ENCODE data around the gene ADCY7.

The ADCY7 gene

DNA sequence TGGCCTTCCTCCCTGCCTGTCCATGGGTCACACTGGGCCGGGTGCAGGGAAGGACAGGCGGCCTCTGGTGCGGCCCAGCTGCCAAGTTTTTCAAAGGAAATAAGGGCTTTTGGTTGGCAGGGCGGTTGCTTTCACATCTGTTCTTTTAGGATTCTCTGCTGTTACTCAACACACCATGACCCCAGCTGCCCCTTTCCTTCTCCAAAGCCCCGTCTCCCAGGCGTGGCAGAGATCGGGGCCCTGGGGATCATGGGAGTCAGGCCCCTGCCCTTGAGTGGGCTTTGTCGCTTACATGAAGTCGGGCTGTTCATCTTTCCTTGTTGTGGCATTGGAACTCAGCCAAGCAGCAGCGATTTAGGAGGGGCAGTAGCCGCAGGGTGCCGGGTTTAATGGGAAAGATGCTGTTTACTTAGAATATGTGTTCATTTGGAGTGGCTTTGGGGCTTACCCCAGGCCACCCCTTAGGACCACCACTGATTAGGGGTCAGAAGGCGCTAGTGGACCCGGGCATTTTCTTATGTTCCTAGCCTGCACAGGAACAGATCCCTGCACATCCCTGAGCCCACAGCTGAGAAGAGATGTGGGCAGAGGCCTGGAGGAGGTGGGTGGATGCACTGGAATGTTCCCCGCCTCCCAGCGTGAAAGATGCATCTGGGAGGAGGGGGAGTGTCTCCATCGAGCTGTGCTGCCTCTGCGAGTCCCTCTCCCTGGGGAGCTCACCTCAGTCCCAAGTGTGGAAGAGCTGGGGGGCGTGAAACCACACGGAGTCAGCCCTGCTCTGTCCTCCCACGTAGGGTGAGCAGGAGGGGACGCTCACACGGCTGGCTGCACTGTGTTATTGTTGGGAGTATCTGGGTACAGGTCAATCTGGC, 6.8 kb upstream of the ADCY7 start:
- TF ChIP-seq ZNF565 (CRISPR knock-in tag; conservative IDR thresholded peaks at IDR 0.05; ENCODE audit: low read depth) (no peak), OSR1 (CRISPR knock-in tag; IDR thresholded peaks at IDR 0.05) (no peak), BACH2 (CRISPR knock-in tag; IDR thresholded peaks at IDR 0.05; ENCODE audit: borderline replicate concordance) (no peak), ESRRG (CRISPR knock-in tag; IDR thresholded peaks at IDR 0.05) (no peak), ZFP3 (CRISPR knock-in tag; IDR thresholded peaks at IDR 0.05) (no peak), TOX (CRISPR knock-in tag; IDR thresholded peaks at IDR 0.05; ENCODE audit: borderline replicate concordance) (no peak), ZNF8 (CRISPR knock-in tag; IDR thresholded peaks at IDR 0.05) (no peak), RARB (CRISPR knock-in tag; IDR thresholded peaks at IDR 0.05) (no peak), ZNF70 (CRISPR knock-in tag; IDR thresholded peaks at IDR 0.05) (no peak), TCF4 (CRISPR knock-in tag; IDR thresholded peaks at IDR 0.05; ENCODE audit: borderline replicate concordance) (no peak), SNAI2 (CRISPR knock-in tag; IDR thresholded peaks at IDR 0.05) (no peak), ZC3H10 (CRISPR knock-in tag; IDR thresholded peaks at IDR 0.05) (no peak), CSDC2 (CRISPR knock-in tag; IDR thresholded peaks at IDR 0.05) (no peak)
- TF ChIP-seq, protein P1, sequence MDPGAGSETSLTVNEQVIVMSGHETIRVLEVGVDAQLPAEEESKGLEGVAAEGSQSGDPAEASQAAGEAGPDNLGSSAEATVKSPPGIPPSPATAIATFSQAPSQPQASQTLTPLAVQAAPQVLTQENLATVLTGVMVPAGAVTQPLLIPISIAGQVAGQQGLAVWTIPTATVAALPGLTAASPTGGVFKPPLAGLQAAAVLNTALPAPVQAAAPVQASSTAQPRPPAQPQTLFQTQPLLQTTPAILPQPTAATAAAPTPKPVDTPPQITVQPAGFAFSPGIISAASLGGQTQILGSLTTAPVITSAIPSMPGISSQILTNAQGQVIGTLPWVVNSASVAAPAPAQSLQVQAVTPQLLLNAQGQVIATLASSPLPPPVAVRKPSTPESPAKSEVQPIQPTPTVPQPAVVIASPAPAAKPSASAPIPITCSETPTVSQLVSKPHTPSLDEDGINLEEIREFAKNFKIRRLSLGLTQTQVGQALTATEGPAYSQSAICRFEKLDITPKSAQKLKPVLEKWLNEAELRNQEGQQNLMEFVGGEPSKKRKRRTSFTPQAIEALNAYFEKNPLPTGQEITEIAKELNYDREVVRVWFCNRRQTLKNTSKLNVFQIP (CRISPR knock-in tag; IDR thresholded peaks at IDR 0.05; ENCODE audit: borderline replicate concordance, low read depth) = no peak
- TF ChIP-seq, protein P2, sequence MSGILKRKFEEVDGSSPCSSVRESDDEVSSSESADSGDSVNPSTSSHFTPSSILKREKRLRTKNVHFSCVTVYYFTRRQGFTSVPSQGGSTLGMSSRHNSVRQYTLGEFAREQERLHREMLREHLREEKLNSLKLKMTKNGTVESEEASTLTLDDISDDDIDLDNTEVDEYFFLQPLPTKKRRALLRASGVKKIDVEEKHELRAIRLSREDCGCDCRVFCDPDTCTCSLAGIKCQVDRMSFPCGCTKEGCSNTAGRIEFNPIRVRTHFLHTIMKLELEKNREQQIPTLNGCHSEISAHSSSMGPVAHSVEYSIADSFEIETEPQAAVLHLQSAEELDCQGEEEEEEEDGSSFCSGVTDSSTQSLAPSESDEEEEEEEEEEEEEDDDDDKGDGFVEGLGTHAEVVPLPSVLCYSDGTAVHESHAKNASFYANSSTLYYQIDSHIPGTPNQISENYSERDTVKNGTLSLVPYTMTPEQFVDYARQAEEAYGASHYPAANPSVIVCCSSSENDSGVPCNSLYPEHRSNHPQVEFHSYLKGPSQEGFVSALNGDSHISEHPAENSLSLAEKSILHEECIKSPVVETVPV (CRISPR knock-in tag; IDR thresholded peaks at IDR 0.05) = no peak
- TF ChIP-seq, protein P3, sequence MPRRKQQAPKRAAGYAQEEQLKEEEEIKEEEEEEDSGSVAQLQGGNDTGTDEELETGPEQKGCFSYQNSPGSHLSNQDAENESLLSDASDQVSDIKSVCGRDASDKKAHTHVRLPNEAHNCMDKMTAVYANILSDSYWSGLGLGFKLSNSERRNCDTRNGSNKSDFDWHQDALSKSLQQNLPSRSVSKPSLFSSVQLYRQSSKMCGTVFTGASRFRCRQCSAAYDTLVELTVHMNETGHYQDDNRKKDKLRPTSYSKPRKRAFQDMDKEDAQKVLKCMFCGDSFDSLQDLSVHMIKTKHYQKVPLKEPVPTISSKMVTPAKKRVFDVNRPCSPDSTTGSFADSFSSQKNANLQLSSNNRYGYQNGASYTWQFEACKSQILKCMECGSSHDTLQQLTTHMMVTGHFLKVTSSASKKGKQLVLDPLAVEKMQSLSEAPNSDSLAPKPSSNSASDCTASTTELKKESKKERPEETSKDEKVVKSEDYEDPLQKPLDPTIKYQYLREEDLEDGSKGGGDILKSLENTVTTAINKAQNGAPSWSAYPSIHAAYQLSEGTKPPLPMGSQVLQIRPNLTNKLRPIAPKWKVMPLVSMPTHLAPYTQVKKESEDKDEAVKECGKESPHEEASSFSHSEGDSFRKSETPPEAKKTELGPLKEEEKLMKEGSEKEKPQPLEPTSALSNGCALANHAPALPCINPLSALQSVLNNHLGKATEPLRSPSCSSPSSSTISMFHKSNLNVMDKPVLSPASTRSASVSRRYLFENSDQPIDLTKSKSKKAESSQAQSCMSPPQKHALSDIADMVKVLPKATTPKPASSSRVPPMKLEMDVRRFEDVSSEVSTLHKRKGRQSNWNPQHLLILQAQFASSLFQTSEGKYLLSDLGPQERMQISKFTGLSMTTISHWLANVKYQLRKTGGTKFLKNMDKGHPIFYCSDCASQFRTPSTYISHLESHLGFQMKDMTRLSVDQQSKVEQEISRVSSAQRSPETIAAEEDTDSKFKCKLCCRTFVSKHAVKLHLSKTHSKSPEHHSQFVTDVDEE (CRISPR knock-in tag; IDR thresholded peaks at IDR 0.05) = no peak
- peak; percentile 52 for ATAC-seq

DNA sequence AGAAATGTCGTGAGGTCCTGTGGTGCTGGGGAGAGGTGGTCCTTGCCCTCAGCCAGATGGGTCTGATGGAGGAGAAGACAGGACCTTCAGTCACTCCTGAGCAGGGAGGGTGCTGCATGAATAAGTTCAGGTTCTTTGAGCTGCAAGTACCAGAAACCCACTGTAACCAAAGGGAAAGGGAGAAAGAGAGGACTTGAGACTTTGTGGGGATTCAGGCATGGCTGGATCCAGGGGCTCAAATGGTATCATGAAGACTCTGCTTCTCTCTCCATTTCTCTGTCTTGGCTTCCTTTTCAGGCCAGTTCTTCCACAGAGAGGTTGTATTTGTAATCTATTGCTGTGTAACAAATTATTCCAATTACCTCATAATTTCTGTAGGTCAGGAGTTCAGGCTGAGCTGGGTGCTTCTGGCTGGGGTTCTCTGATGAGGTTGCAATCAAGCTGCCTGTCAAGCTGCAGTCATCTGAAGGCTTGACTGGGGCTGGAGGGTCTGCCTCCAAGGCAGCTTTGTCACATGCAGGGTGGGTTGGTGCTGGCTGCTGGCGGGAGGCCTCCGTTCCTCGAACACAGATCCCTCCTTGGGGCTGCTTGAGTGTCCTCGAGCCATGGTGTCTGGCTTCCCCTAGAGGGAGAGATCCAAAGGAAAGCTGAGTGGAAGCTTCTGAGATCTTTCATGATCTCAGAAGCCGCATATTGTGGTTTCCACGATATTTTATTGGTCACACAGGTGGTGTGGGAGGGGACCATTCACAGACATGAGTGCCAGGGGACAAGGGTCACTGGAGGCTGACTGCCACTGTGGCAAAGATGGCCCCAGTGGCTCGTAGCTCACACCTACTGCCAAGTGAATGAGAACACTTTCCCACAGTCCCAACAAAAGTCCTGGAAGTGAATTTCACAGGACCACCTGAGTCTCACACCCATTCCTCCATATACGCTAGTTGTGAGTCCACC, 5.9 kb upstream of the ADCY7 start:
- no peak for ATAC-seq
- no peak for TF ChIP-seq ESRRG (CRISPR knock-in tag; IDR thresholded peaks at IDR 0.05)
- TF ChIP-seq ISL1 (CRISPR knock-in tag; IDR thresholded peaks at IDR 0.05) = no peak
- TF ChIP-seq, protein P3 (CRISPR knock-in tag; IDR thresholded peaks at IDR 0.05) = no peak

DNA sequence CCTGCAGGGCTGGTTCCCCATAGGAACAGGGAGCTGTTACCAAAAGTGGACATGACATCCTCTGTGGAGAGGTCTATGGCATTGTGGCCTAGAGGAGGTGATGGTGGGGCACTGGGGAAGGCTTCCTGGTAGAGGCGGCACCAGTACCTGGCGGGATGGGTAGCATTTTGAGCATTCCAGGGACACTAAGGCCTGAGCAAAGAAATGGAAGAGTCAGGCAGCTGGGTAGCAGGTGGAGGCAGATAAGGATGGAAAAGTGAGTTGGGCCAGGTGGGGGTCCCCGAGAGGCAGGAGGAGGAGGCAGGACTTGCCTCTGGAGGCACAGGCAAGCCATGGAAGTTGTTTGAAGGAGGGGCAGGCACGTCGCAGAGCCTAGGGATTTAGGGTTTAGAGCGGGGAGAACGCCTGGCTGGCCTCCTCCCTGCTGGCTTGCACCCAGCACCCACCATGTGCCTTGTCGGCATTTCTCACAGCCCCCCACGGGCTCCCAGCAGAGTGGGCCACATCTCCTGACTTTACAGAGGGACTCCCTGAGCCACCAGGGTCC, 5.1 kb upstream of the ADCY7 start:
- no peak for TF ChIP-seq ARNTL (CRISPR knock-in tag; IDR thresholded peaks at IDR 0.05; ENCODE audit: borderline replicate concordance, low read depth)
- TF ChIP-seq, protein P1 (CRISPR knock-in tag; IDR thresholded peaks at IDR 0.05; ENCODE audit: borderline replicate concordance, low read depth) = no peak
- ATAC-seq = no peak

All from SK-N-SH treated with all-trans-retinoic acid at 6 μM for 48 hours (cell line).